H1 (cell line): ENCODE data around the gene UGT1A3. TPM values are rescaled to one million over a fixed set of nuclear protein-coding genes. Genes with fewer than 3 reads are reported as not detected.

Source experiments
- CTCF ChIA-PET: fragments of 300-600 bp; sonication (Branson Sonifier 250); formaldehyde crosslinking; loops from one replicate; lab custom pipeline; 2021; ENCODE audit not compliant: partially characterized antibody; lab: Charles Lee
- POLR2A ChIA-PET: fragments of 300-600 bp; sonication (Branson Sonifier 250); formaldehyde crosslinking; loops from one replicate; lab custom pipeline; 2021; ENCODE audit warnings: inconsistent platforms; ENCODE audit not compliant: partially characterized antibody; lab: Charles Lee
- DNase-seq, 2 experiments: peaks; one replicate each; pipeline versions ENCODE4 v3.0.0 to v3.0.0-alpha.2; 2010 to 2022; ENCODE audit warnings: low spot score in 2 of 2, low read depth in 1 of 2, mixed read lengths in 1 of 2
- FAIRE-seq: peaks from 2 replicates; lab custom pipeline; 2011; peaks lifted over from hg19 to GRCh38; lab: Jason Lieb, UNC
- H2AFZ ChIP-seq: 2 replicates; pipeline ENCODE4 v1.8.1; 2012; ENCODE audit warnings: low read length, inconsistent platforms
- H2AK5ac ChIP-seq: 2 replicates; pipeline ENCODE4 v1.6.1; 2013; ENCODE audit warnings: low read depth, low read length
- H2BK120ac ChIP-seq: replicated peaks from 2 replicates; pipeline ENCODE3; 2013; ENCODE audit warnings: low read depth, low read length, inconsistent platforms
- H2BK12ac ChIP-seq: 2 replicates; pipeline ENCODE4 v1.6.1; 2013; ENCODE audit warnings: low read depth, low read length
- H2BK15ac ChIP-seq: 2 replicates; pipeline ENCODE4 v1.6.1; 2013; ENCODE audit warnings: low read length
- H2BK20ac ChIP-seq: 2 replicates; pipeline ENCODE4 v1.6.1; 2013; ENCODE audit warnings: low read length
- H2BK5ac ChIP-seq: 2 replicates; pipeline ENCODE4 v1.6.1; 2013; ENCODE audit warnings: low read depth, low read length
- H3K14ac ChIP-seq: 2 replicates; pipeline ENCODE4 v1.6.1; 2013; ENCODE audit warnings: inconsistent platforms; ENCODE audit not compliant: insufficient read length
- H3K18ac ChIP-seq: 2 replicates; pipeline ENCODE4 v1.6.1; 2013; ENCODE audit warnings: low read length; ENCODE audit errors: extremely low read depth
- H3K23ac ChIP-seq: 2 replicates; pipeline ENCODE4 v1.6.1; 2013; ENCODE audit warnings: inconsistent platforms; ENCODE audit not compliant: insufficient read length
- H3K23me2 ChIP-seq: 2 replicates; pipeline ENCODE4 v1.6.1; 2013; ENCODE audit warnings: low read depth, low read length
- H3K27ac ChIP-seq: 2 replicates; pipeline ENCODE4 v1.6.1; 2011; ENCODE audit warnings: low read depth, low read length, inconsistent platforms
- H3K27me3 ChIP-seq, 4 experiments: replicated peaks in 1 of 4; 1 replicate in 1 of 4; 2 replicates in 3 of 4; pipeline versions ENCODE4 v1.6.1 to v1.8.1; 2011 to 2013; ENCODE audit warnings: low read length in 3 of 4, mild to moderate bottlenecking in 3 of 4, inconsistent platforms in 2 of 4, mixed read lengths in 2 of 4, moderate library complexity in 1 of 4; ENCODE audit not compliant: control insufficient read depth in 3 of 4, insufficient read depth in 3 of 4; ENCODE audit errors: extremely low read depth in 1 of 4
- H3K36me3 ChIP-seq, 4 experiments: 2 replicates each; pipeline versions ENCODE4 v1.6.1 to v1.8.1; 2011 to 2013; ENCODE audit warnings: mild to moderate bottlenecking in 4 of 4, low read length in 3 of 4, moderate library complexity in 2 of 4, control low read depth in 1 of 4, inconsistent platforms in 1 of 4; ENCODE audit not compliant: insufficient read depth in 4 of 4, control insufficient read depth in 2 of 4
- H3K4ac ChIP-seq: replicated peaks from 2 replicates; pipeline ENCODE3; 2013; ENCODE audit warnings: low read length, low read depth, mixed read lengths, inconsistent platforms; ENCODE audit not compliant: insufficient read length
- H3K4me1 ChIP-seq, 4 experiments: replicated peaks in 1 of 4; 1 replicate in 1 of 4; 2 replicates in 3 of 4; pipeline versions ENCODE4 v1.6.1 to v1.8.1; 2011 to 2013; ENCODE audit warnings: low read length in 3 of 4, inconsistent platforms in 2 of 4, mixed read lengths in 1 of 4; ENCODE audit not compliant: insufficient read depth in 4 of 4, control insufficient read depth in 3 of 4
- H3K4me2 ChIP-seq, 2 experiments: 2 replicates each; pipeline versions ENCODE4 v1.6.1 to v1.8.1; 2011 to 2013; ENCODE audit warnings: low read depth in 2 of 2, low read length in 2 of 2, control low read depth in 1 of 2, inconsistent platforms in 1 of 2, mild to moderate bottlenecking in 1 of 2; ENCODE audit not compliant: insufficient read depth in 1 of 2
- H3K4me3 ChIP-seq, 4 experiments: fragments of 200-600, 300-600 bp in 1 of 4; sonication (generic), shearing (Covaris generic), sonication (Bioruptor Twin) in 1 of 4; 2 replicates each; pipeline versions ENCODE4 v1.5.1 to v1.8.1; 2011 to 2016; ENCODE audit warnings: low read length in 4 of 4, low read depth in 3 of 4, control low read depth in 2 of 4, inconsistent platforms in 2 of 4, mild to moderate bottlenecking in 2 of 4, mixed read lengths in 1 of 4, moderate library complexity in 1 of 4; ENCODE audit not compliant: insufficient read depth in 2 of 4; ENCODE audit errors: extremely low read depth in 1 of 4
- H3K56ac ChIP-seq: replicated peaks from 2 replicates; pipeline ENCODE3; 2013; ENCODE audit warnings: low read depth, mild to moderate bottlenecking, mixed read lengths, low read length, inconsistent platforms; ENCODE audit not compliant: insufficient read length
- H3K79me1 ChIP-seq: 2 replicates; pipeline ENCODE4 v1.6.1; 2013; ENCODE audit warnings: low read depth, low read length, control low read depth
- H3K79me2 ChIP-seq, 2 experiments: 2 replicates each; pipeline versions ENCODE4 v1.6.1 to v1.8.1; 2012 to 2013; ENCODE audit warnings: low read length in 2 of 2, mild to moderate bottlenecking in 2 of 2, inconsistent platforms in 1 of 2; ENCODE audit not compliant: insufficient read depth in 2 of 2, control insufficient read depth in 1 of 2
- H3K9ac ChIP-seq, 4 experiments: replicated peaks in 1 of 4; 1 replicate in 1 of 4; 2 replicates in 3 of 4; pipeline versions ENCODE4 v1.6.1 to v1.8.1; 2011 to 2013; ENCODE audit warnings: low read depth in 3 of 4, low read length in 3 of 4, control low read depth in 2 of 4, mild to moderate bottlenecking in 2 of 4, moderate library complexity in 2 of 4, inconsistent platforms in 1 of 4; ENCODE audit errors: extremely low read depth in 1 of 4
- H3K9me3 ChIP-seq, 2 experiments: 2 replicates each; pipeline versions ENCODE4 v1.6.1 to v1.8.1; 2012 to 2013; ENCODE audit warnings: mild to moderate bottlenecking in 2 of 2, moderate library complexity in 2 of 2, control low read depth in 1 of 2, inconsistent platforms in 1 of 2, low read depth in 1 of 2, low read length in 1 of 2, mixed read lengths in 1 of 2; ENCODE audit not compliant: insufficient read depth in 2 of 2
- H4K20me1 ChIP-seq, 2 experiments: replicated peaks in 1 of 2; 2 replicates each; pipeline versions ENCODE3 to v1.8.1; 2011 to 2013; ENCODE audit warnings: inconsistent platforms in 2 of 2, low read length in 2 of 2, mild to moderate bottlenecking in 1 of 2; ENCODE audit not compliant: insufficient read depth in 2 of 2, control insufficient read depth in 1 of 2
- H4K5ac ChIP-seq: 2 replicates; pipeline ENCODE4 v1.6.1; 2013; ENCODE audit warnings: low read length, low read depth, mixed read lengths, inconsistent platforms; ENCODE audit not compliant: insufficient read length
- H4K8ac ChIP-seq: 2 replicates; pipeline ENCODE4 v1.8.0; 2013; ENCODE audit warnings: mild to moderate bottlenecking, moderate library complexity, low read length, inconsistent platforms; ENCODE audit not compliant: insufficient read depth; ENCODE audit errors: extremely low read depth
- H4K91ac ChIP-seq: replicated peaks from 2 replicates; pipeline ENCODE3; 2013; ENCODE audit warnings: low read length, mixed read lengths, inconsistent platforms; ENCODE audit not compliant: insufficient read length
- ATF2 ChIP-seq: IDR thresholded peaks from 2 replicates; pipeline ENCODE4 v1.6.1; 2012; ENCODE audit warnings: low read length, inconsistent platforms
- ATF3 ChIP-seq: IDR thresholded peaks from 2 replicates; pipeline ENCODE4 v1.6.1; 2011; ENCODE audit warnings: low read depth, mild to moderate bottlenecking, low read length; ENCODE audit not compliant: insufficient read depth
- EZH2 ChIP-seq: fragments of 200-600 bp; sonication (generic); IDR thresholded peaks from 2 replicates; pipeline ENCODE4 v1.7.1; 2012; ENCODE audit warnings: low read depth, mild to moderate bottlenecking, moderate library complexity, low read length, inconsistent platforms; ENCODE audit not compliant: severe bottlenecking
- GABPA ChIP-seq: IDR thresholded peaks from 2 replicates; pipeline ENCODE4 v1.6.1; 2011; ENCODE audit warnings: mild to moderate bottlenecking, low read length, moderate library complexity, borderline replicate concordance; ENCODE audit not compliant: insufficient read depth
- KDM1A ChIP-seq: fragments of 200-600, 300-600 bp; sonication (generic); IDR thresholded peaks from 2 replicates; pipeline ENCODE4 v1.7.1; 2016; ENCODE audit warnings: mild to moderate bottlenecking, low read length, borderline replicate concordance
- MAFK ChIP-seq: IDR thresholded peaks from 2 replicates; pipeline ENCODE4 v1.6.1; 2012; ENCODE audit warnings: low read depth, mild to moderate bottlenecking, improper control_type of control experiment, low read length
- NANOG ChIP-seq: IDR thresholded peaks from 2 replicates; pipeline ENCODE4 v1.6.1; 2011; ENCODE audit warnings: low read length, low read depth, mild to moderate bottlenecking, inconsistent platforms; ENCODE audit not compliant: insufficient read depth, poor library complexity, severe bottlenecking
- NRF1 ChIP-seq: IDR thresholded peaks from 2 replicates; pipeline ENCODE4 v1.6.1; 2011; ENCODE audit warnings: mild to moderate bottlenecking, low read depth, low read length, improper control_type of control experiment
- RAD21 ChIP-seq, 2 experiments: IDR thresholded peaks in 1 of 2; conservative IDR thresholded peaks in 1 of 2; 2 replicates each; pipeline ENCODE4 v1.6.1; 2011; ENCODE audit warnings: low read depth in 2 of 2, low read length in 2 of 2, improper control_type of control experiment in 1 of 2, inconsistent platforms in 1 of 2, mild to moderate bottlenecking in 1 of 2, moderate library complexity in 1 of 2
- TEAD4 ChIP-seq: IDR thresholded peaks from 2 replicates; pipeline ENCODE4 v1.6.1; 2012; ENCODE audit warnings: low read depth, low read length, inconsistent platforms, mixed read lengths
- YY1 ChIP-seq: IDR thresholded peaks from 2 replicates; pipeline ENCODE4 v1.6.1; 2011; ENCODE audit warnings: low read depth, mild to moderate bottlenecking, low read length
- ZNF274 ChIP-seq: IDR thresholded peaks from 2 replicates; pipeline ENCODE4 v1.7.0; 2012; ENCODE audit warnings: low read length, borderline replicate concordance; ENCODE audit errors: extremely low read depth
- WGBS, 2 experiments: shearing (Covaris generic) in 1 of 2; methylation state at CpG; one replicate each; pipeline versions ENCODE4 v1.1.6 to v1.1.7; 2013 to 2015; ENCODE audit warnings: low lambda C conversion rate in 2 of 2, mixed read lengths in 2 of 2, inconsistent platforms in 1 of 2, low coverage in 1 of 2, missing lambda C conversion rate in 1 of 2; ENCODE audit not compliant: insufficient replicate concordance in 2 of 2, insufficient coverage in 1 of 2, insufficient read length in 1 of 2; ENCODE audit errors: extremely low coverage in 1 of 2, missing lambda C conversion rate in 1 of 2; 5-methylcytosine and 5-hydroxymethylcytosine counted together
- polyA plus RNA-seq, 7 experiments: library from polyadenylated mRNA; depleted of rRNA in 3 of 7; stranded (reverse) in 5 of 7; unstranded in 2 of 7; fragments of >200 nt in 5 of 7; fragments of 200-250 nt in 2 of 7; gene quantifications; 1 replicate in 5 of 7; 2 replicates in 1 of 7; 4 replicates in 1 of 7; pipeline versions ENCODE4 v1.2.1 to v1.2.3, GENCODE V29; 2011 to 2013; ENCODE audit warnings: missing spikeins in 2 of 7, mixed read lengths in 2 of 7
- total RNA-seq: library from RNA; stranded (reverse); fragmentation: NEBNext Ultra II Directional; extraction: Animal tissue kit (Norgen Biotek cat#: 25700); gene quantifications from 2 replicates; pipeline ENCODE4 v1.2.1, GENCODE V29; 2021

The UGT1A3 gene
- total and polyA plus RNA-seq, 2 of the 8 experiments (the other 6 are each of a cell fraction or from before 2014, with no cell fraction given), result not detected

- Histone ChIP-seq H4K91ac (no peak overlapping the region), H3K23ac (no peak overlapping the region), H2BK5ac (no peak overlapping the region), H3K9ac (no peak overlapping the region), H2BK12ac (no peak overlapping the region), H3K4me1 (no peaks in the 10 kb centered on the region), H4K5ac (no peak overlapping the region), H3K4me2 (no peak overlapping the region), H3K27me3 (no peaks in the 10 kb centered on the region), H2BK15ac (no peak overlapping the region), H4K20me1 (no peaks in the 10 kb centered on the region), H3K27ac (no peak overlapping the region), H2BK120ac (no peak overlapping the region), H2AFZ (no peak overlapping the region), H3K23me2 (no peaks in the 10 kb centered on the region), H2BK20ac (no peak overlapping the region), H3K79me1 (no peaks in the 10 kb centered on the region), H3K9me3 (no peaks in the 10 kb centered on the region), H4K8ac (no peak overlapping the region), H3K56ac (no peak overlapping the region), H3K4me3 (no peak overlapping the region), H2AK5ac (no peak overlapping the region), H3K14ac (no peak overlapping the region), H3K4ac (no peak overlapping the region), H3K18ac (no peak overlapping the region), H3K36me3 (no peaks in the 10 kb centered on the region), H3K79me2 (no peaks in the 10 kb centered on the region)
- no peak for DNase-seq
- 91% methylated on average over 8 of the region's 8 CpGs; no CpG with 5 or more reads in 1 of the 2 experiments for WGBS, 2 experiments
- FAIRE-seq, result no peak
- ChIA-PET POLR2A (no interaction called here), CTCF (no interaction called here)
- TF ChIP-seq EZH2 (no peak), NRF1 (no peak), MAFK (no peak), KDM1A (no peak), NANOG (no peak), ZNF274 (no peak), TEAD4 (no peak), RAD21 (IDR thresholded peaks at IDR 0.05 in 1 of 2, conservative IDR thresholded peaks at IDR 0.05 in 1 of 2; ENCODE audit: low read depth in 2 of 2, low read length in 2 of 2) (no peak), ATF2 (no peak), YY1 (no peak), ATF3 (no peak), GABPA (no peak)
Observed at GRCh38 chr2:233811732-233812131, 82.9 kb downstream of the UGT1A3 start.
